Fibroblast of skin of back (primary cell): Measurements from ENCODE around the gene TOMM20.
"Not testable (repeated sequence)": the region's sequence is repeated elsewhere in the genome, so short reads cannot be mapped to it uniquely, and the experiment has no call there.

Source experiments
- DNase-seq: peaks from one replicate; pipeline ENCODE4 v3.0.0-alpha.2; 2013

TOMM20 gene

DNA sequence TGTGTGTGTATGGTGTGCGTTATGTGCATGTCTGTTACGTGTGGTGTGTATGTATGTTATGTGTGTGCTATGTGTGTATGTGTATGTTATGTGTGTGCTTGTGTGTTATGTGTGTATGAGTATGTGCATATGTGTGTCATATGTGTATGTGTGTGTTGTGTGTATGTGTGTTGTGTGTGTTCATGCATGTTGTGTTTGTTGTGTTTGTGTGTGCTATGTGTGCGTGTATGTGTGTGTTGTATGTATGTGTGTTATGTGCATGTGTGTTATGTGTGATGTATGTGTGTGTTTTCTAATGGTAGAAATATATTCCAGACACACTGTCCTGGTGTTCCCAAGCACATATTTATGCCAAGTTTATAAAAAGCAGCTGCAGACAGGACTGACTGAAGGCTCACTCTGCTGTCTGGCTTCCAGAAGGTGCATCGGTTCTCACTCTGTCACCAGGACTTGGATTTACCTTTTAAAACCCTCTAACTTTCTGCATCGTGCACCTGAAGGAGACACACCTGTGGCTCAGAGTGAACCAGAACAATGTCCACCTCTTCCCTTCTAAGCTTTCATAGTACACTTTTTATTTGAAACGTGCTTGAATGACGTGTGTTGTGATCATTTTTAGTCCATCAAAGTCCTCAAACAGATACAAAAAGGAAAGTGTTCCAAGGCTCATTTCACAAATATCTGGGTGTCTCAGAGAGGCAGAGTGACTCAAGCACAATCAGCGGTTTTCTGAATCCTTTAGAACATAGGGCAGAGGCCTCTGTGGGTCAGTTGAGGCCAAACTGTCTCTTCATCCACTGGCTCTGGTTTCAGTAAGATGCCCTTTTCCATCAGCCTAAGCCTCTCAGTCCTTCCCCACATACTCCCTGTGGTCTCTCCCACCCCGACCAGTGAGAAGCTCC is 49.9 kb downstream of the TOMM20 start:
- DNase-seq = peak; percentile 43

DNA sequence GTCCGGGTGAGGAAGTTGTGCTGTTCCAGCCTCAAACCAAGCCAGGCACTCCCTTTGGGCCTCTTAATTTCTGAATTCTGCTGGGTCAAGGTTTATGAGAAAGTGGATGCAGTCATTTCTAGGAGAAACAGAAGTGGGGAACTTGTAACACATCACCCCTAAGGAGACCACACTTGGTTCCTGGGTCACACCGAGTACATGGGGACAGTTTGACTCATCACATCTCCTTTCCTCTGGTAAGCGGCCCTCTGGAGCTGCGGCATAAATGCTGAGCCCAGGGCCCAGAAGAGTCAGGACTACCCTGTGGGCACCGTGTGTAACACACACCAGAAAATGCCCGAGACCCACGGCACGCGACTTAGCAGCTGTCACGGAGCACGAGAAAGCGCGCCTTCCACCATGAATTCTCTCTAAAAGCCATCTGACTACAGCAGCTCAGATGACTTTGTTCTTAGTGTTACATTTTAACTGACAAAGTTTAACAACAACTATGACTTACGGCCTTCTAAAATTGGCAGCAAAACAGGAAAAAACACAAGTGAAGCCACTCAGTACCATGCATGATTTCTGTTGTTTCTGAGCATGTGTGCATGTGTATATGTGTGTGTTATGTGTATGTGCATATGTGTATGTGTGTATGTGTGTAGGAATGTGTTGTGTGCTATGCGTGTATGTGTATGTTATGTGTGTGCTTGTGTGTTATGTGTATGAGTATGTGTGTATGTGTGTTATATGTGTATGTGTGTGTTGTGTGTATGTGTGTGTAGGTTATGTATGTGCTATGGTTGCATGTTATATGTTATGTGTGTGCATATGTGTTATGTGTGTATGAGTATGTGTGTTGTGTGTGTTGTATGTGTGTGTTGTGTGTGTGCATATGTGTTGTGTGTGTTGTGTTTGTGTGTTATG is 50.8 kb downstream of the TOMM20 start:
- no peak for DNase-seq

DNA sequence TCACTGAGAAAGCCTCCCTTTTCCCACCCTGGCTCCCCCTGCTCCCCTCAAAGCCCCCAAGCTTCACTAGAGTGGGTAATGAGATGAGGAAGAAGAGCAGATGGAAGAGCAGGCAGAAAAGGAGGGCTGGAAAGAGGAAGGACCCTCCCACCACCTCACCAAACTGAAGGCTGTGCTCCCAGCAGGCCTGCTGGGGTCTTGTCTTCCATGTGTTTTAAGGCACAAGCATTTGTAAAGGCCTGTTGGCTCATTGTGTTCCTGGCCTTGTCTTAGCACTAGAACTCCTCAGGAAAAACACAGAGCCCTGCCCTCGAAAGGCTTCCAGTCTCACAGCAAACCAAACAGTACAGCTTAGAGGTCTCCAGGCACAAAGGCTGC is 51.5 kb downstream of the TOMM20 start:
- no peak for DNase-seq

DNA sequence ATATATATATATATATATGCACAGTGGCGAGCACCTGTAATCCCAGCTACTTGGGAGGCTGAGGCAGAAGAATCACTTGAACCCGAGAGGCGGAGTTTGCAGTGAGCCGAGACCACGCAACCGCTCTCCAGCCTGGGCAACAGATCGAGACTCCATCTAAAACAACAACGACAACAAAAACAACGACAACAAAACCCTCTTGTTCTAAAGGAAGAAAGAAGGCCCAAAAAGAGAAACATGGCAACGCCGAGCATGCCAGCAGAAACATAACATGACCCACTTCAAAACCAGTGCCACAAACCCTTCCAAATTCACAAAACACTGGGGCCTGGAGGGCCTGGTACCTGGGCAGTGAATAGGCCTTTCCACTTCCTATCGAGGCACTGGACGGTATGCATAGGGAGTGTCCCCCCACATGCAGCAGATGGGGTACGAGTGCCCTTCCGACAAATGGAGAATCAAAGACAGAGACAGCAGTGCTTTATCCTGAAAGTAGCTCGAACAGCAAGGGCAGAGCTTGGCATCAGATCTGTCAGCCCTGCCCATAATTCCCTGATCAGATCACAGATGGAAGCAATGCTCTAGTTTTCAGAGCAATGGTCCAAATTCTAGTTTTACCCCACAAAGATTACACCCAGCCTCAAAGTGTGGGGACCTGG is 52.0 kb downstream of the TOMM20 start:
- no peak for DNase-seq

DNA sequence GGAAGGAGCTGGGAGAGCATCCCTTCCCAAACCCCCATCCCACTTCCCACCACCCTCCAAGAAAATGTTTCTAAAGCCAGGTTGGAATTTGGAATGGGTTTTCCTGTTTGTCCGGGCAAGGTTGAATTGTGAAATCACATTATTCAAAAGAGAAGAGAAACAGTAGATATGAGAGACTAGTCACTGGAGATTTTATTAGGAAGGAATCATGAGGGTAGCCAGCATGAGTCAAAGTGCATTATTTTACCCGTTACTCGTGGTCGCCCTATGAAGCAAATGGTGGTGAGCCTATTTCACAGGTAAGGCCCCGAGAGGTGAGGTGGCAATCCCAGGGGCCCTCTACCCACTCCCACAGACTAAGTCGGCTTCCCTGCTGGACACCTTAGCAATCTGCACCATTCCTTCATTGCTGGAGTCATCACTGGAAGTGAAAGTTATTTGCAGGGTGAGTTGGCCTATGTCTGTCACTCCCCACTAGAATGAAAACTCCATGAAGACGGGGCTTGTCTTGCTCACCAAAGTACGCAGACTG is 52.8 kb downstream of the TOMM20 start:
- no peak for DNase-seq

DNA sequence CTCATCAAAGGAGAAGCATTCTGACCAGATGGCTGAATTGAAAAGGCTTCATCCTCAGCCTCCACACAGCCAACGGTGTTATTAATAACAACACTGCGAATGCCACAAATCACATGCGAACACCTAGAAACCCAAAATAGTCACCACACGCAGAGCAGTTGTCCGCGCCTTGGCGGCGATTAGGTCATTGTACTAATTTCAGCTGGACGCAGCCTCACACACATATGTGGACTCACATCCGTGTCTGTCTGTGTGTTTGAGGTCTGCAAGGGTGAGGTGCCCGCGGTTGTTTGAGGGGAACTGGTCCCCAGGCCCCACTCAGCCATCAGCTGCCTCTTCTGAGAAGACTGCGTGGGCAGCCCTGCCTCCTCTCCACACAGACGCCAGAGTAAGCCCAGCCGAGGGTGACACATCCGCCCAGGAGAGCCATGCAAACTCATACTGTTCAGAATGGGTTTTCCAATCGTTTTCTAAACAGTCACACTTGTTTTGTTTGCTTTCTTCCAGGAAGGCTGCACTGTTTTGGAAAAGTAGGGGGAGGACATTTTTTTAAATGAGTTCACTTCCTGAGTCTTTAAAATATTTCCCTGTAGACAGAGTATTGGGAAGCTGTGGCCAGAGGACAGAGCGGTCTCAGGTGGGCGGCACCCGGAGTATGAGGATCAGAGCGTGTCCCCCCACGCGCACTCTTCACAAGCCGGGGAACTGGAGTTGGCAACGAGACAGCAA is 53.4 kb downstream of the TOMM20 start:
- DNase-seq = peak; percentile 96

DNA sequence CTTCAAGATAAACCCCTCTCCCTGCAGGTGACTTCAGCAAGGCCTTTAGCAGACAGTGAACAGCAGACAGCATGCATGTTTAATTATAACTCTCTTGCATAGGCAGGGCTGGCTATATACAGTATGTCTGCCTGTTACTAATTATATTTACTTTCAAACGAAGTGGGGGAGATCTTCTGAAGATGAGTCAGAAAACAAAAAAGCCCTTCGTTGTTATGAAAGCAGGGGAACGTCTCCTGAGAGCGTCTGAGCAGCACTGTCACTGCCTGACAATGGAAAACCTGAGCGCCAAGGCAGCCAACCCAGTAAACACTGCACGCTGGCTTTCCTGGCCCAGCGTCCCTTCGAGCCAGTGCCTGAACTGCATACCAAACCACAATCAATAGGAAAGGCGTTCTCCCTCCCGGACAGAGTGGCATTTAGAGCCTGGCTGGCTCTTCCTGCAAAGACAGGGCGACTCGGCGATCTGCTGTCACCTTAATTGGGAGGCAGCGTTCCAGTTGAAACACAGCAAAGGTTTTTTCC is 54.1 kb downstream of the TOMM20 start:
- DNase-seq = peak; percentile 88

DNA sequence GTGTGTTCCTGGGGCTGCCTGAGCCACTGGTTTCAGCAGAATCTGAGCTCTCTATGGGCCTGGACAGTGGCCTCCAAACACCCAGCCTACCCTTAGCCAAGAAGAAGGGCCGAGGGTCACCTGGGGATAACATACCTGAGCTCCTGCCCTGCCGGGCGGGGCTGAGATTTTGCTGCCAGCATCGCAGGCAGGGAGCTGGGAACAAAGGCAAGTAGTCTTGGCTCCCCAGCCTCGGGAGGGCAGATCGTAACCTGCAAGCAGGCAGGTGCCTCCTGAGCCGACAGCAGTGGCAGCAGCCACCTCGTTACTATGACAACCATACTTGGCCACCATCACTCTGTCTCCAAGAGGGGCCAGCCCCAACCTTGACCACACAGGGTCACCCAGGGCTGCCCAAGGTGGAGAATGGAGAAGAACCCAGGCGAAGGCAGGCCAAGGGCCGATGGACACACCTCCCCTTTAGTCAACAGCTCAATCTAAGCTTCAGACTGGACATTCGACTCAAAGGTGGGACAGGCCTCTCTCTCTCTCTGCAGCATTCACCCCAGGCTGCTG is 54.6 kb downstream of the TOMM20 start:
- DNase-seq = no peak

DNA sequence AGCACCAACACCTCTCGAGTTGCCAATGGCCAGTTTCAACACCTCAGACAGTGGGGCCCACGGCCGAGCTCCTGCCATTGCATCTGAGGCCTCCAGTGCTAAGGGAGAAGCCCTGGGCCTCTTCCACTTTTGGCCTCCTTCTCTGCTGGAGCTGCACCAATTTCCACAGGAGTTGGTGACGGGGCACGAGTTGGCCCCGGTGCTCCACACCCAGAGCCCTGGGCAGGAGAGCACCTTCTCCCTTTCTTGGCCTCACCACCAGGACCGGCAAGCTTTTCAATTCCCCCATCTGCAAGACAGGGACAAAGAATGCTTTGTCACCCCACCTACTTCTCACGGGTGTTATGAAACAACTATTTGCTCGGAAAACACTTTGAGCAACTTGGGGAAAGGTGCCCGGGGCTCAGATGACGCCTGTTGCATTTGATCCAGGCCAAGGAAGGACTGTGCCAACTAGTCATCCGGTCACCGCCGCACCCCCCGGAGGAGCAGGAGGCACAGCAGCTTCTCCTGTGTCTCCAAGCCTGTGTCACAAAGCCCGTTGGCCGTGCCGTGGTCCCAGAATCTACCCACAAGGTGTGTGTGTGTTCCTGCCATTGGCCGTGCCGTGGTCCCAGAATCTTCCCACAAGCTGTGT is 55.2 kb downstream of the TOMM20 start:
- no peak for DNase-seq

DNA sequence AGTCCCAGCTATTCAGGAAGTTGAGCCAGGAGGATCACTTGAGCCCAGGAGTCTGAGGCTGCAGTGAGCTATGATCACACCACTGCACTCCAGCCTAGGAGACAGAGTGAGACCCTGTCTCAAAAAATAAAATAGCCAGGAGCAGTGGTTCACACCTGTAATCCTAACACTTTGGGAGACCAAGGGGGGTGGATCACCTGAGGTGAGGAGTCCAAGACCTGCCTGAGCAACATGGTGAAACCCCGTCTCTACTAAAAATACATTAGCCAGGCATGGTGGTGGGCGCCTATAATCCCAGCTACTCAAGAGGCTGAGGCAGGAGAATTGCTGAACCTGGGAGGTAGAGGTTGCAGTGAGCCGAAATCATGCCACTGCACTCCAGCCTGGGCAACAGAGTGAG is 56.1 kb downstream of the TOMM20 start:
- DNase-seq = not testable (repeated sequence)

DNA sequence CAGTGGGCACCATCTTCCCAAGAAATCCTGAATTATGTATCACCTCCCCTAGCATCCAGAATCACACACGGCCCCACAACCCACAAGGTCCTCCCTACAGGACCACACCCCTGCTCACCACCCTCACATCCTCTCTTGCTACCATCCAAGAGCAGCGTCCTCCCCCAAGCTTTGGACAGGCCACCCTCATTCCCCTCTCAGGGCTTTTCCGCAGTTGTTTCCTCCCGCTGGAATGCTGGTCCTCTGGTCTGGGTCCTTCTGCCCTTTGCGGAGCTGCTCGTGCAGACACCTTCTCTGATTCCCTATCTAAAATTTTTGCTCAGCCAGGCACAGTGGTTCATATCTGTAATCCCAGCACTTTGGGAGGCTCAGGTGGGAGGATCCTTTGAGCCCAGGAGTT is 56.5 kb downstream of the TOMM20 start:
- no peak for DNase-seq

DNA sequence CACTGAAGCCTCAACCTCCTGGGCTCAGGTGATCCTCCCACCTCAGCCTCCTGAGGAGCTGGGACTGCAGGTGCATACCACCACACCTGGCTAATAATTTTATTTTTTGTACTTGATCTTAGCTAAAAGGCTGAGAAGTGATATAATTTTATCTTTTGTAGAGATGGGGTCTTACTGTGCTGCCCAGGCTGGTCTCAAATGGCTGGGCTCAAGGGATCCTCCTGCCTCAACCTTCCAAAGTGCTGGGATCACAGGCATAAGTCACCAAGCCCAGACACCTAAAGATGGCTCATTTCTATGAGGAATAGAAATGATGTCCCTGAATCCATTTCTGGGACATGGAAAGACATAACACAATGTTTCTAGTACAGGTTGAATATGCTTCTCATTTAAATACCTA is 57.8 kb downstream of the TOMM20 start:
- DNase-seq = no peak

DNA sequence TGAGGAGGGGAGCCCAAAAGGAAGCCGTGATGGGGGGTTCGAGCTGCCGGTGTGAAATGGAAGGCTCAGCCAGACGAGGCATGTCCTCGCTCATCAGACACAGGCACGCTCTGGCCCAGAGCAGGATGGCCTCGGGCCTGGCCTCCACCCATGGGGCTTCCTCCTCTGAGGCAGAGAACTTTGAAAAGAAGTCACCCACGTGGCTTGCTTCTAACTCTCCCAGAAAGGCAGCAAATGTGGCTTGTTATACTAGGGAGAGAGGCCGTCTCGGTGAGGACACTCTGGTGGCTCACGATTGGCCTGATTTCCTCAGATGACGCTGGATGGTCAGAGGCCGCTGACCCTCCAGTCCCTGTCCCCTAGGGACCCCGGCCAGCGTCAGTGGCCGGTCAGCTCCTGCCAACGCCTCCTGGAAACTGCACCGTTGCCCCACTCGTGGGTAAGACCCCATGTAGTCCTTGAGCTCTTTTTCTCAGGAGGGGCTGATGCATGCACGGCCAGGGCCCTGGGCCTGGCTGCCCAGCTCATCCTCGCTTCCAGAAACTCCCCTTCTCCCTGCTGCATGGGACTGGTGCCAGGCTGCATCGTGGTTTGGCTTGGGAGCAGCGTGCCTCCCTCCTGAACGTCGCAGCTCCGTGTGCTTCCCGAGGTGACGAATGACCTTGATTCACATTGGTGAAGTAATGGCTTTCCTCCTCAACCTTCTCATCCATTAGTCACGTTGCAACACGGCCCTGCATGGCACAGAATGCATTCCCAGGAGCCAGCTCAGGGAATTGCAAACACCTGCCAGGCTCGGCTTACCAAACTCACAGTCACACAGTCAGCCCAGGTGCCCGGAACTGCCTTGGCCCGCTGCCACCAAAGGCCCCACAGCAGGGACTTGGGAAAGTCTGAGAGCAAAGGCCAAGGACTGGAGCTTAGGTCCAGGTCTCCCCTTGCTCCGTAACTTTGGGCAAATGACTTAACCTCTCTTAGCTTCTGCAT is 58.8 kb downstream of the TOMM20 start:
- DNase-seq = peak; percentile 82

DNA sequence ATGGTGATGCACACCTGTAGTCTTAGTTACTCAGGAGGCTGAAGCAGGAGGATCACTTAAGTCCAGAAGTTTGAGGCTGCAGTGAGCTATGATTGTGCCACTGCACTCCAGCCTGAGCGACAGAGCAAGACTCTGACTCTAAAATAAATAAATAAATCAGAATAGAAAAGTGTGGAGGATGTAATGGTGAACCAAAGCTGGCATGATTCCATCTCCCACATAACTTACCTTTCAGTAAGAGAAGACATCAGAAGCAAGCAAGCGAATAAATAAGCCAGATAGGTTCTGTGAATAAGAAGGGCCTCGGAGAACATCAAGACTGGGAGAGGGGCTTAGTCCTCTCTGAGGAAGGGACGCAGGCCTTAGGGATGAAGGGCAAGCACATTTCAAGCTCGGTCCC is 59.5 kb downstream of the TOMM20 start:
- no peak for DNase-seq

DNA sequence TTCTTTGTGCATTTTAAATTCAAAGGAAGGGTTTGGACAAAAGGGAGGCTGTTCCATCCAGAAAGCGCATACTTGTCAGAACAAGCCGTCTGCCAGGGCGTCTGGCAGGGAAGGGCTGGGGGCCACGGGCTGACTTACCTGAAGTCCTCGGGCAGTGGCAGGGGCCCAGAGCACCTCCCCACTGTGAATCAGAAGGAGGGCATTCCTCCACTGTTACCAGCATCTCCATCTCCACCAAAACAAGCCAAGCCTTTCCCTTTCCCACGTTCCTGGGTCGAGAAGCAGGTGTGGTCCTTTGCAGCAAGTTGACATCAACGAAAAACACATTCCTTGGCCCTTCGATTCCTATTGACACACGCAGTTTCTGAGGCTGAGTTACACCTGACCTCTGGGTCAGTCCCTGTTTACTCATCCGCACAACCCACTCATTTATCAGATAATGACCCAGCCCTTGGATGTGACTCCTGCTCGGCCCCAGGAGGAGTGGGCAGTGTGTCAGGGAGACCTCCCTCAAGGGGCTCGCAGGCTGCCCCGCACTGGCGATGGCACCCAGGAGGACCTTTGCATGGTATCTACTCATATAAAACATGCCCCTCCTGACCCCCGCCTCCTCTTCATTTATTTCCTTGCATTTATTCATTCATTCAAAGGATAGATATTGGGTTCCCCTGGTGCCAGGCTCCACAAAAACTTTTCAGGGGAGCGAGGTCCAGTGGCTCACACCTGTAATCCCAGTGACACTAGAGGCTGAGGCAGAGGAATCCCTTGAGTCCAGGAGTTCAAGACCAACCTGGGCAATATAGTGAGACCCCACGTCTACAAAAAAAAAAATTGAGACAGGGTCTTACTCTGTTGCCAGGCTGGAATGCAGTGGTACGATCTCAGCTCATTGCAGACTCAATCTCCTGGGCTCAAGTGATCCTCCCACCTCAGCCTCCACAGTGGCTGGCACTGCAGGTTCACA is 60.2 kb downstream of the TOMM20 start:
- no peak for DNase-seq

DNA sequence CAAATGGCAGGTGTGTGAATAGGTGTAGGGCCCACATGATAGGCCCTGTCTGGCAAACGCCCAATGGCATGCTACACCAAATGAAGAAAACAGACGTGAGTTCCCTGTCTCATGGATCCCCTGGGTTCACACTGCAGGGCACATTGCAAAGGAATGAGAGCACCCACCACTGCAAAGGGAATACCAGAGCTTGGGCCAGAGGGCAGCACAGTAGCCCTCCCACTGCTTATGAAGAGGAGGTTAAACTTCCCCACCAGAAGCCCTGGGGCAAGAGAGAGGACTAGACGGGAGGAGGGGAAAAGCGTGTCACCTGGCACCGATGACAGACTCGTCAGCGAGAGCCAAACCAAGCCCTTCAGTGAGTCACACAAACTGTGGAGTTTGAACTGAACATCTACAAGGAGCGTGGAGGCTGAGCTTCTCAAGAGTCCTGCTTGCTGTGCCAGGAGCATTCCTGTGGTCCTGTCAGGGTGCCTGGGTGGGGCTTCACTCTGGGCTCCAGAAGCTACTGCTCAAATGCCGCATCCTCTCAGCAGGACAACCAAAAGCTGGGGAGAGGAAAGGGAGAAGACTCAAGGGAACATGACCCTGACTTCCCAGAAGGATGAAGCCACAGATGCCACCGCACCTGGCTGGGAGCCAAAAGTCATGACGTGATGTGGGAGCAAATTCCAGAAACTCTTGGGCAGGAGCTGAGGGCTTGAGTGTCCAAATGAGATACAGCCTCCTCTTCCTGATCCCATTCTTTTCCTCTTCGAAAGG is 61.1 kb downstream of the TOMM20 start:
- DNase-seq = peak; percentile 100

DNA sequence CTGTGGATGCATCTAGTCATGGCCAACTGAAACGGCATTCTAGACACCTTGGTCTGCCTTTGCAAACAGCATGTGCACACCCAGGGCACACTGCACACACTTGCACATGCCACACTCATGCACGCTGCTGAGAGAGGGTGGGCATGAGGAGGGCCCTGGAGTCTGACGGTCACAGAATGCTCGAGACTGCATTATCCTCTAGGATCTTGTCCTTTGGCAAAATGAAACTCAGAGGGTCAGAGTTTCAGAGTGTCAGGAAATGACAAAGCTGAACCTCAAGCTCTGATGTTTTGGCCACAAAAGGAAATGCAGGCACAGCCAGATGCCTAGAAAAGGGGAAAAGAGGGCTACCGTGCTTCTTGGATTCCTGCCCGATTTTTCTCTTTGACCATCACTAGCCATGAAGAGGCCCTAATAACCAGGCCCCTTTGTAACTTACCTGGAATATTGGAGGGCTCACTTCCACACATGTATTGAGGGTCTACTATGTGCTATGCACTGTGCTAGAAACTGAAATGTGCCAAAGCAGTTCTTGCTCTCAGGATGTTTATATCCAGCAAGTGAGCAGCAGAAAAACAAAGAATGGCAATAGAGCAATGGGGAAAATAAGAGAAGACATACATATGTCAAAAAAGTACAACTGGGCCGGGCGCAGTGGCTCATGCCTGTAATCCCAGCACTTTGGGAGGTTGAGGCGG is 65.4 kb downstream of the TOMM20 start:
- no peak for DNase-seq
